Activated CD4-positive, CD25-positive, alpha-beta regulatory T cell treated with anti-CD3 and anti-CD28 coated beads, Interleukin-2, amount 50 U/mL, for 72 hours (primary cell): Measurements from ENCODE around the gene SF3B6.
A peak's percentile ranks its signal among the peaks of the same experiment; 100 is the strongest.
"Not testable (repeated sequence)": the region's sequence is repeated elsewhere in the genome, so short reads cannot be mapped to it uniquely, and the experiment has no call there.

Experiments used
- DNase-seq: peaks from one replicate; pipeline ENCODE4 v3.0.0; 2021

The SF3B6 gene, protein sequence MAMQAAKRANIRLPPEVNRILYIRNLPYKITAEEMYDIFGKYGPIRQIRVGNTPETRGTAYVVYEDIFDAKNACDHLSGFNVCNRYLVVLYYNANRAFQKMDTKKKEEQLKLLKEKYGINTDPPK

DNA sequence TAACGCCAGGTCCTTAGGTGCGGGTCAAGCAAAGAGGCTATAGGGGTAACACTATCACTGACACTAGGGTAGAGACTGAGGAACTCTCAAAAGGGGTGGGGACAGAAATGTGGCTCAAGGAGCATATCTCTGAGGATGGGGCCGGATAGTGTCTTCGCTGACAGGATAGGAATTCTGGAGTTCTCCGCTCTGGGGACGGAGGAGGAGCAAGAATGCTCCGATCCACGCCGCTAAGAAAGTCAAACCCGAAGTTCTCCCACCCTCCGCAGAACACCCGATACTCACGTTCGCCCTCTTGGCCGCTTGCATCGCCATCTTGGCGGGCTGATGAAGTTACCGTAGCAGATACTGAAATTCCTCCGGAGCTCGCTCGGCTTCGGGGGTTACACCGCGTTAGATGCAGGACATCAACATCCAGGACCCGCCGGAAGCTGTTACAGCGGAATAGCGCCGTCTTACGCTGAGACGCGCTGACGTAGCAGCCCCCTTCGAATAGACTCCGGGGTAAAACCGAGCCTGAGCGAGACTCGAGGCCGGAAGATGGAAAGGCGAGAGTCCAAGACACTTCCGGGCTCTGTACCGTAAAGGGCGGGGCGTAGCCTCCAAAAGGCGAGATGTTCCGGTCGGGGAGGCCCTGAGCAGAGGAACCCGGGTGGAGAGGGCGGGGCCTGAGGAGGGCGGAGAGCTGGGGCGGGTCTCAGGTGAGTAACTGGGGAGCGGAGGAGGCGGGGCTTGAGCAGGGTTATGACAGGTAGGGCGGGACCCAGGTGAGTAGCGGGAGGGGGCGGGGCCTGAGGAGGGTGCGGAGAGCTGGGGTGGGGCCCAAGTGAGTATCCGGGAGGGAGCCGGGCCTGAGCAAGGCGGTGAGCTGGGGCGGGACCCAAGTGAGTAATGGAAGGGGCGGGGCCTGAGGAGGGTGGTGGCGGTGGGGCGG lies at the start of gene SF3B6:
Gene SF3B6, minus strand, starts transcription at position 412 of the 934 bp plus-strand sequence. Its CDS starts 97 bp downstream, at position 315.
- peak; percentile 99 for DNase-seq

DNA sequence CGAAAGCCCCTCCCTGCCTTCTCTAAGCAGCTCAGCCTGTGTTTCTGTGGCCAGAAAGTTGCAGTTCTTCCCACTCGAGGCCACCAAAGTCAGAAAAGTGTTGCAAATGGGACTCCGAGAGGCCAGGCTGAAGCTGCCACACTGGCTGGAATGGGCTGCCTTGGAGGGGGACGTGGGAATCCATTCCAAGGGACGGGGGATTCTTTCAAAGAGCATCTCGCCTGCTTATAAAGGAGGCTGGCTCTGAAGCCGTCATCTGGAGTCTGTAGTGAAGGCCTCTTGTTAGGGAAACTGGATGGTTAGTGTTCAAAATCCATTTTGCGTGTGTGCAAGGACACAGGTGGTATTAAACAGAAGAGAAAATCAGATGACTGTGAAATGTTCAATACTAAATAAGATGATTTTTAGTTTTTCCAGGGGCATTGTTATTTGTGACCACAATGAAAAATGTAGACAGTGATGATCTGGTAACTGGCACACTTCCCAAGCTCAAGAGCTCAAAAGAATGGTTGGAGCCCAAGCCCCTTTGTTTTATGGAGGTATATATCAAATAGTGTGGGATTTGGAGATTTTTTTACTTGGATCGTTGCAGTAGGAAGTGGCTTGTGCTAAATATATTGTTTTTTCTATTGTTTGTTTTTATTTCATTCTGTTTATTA lies 47.9 kb upstream of the SF3B6 start:
- no peak for DNase-seq

DNA sequence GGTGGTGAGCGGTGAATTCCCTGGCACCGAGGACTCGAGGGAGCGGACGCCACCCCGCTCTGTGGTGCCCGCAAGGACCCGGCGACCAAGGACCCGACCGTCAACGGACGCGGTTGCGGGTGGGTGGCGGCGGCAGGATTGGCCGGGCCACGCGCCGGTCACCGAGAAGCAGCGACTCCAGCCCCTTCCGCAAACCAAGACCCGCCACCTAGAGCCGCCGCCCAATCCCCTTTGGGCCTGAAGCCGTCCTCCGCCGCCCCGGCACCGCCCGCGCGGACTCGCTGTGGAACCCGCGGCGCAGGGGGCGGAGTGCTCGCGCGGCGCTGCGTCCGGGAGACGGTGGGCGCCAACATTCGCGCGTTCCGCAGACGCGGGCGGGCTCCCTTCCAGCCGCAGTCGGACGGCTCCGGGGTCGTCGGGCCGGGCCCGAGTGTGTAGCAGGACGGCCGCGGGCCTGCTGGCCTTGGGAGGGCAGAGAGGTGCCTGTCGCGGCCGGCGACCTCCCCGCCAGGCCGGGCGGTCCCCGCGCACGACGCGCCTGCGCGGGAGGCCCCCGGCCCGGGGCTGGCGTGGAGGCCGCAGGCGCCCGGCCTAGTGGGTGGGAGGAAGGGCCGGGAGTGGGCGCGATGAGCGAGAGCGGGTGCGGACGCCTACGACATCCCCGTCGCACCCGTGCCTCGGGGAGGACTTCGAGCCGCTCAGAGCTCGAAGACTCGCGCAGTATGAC lies 47.2 kb upstream of the SF3B6 start, which contains the start of the genes FAM228B and PFN4:
Gene FAM228B, plus strand, starts transcription at position 275 of the 727 bp plus-strand sequence. CDS start 893 bp downstream, outside the sequence.
Gene PFN4, minus strand, starts transcription at position 140 of the 727 bp plus-strand sequence. CDS start 799 bp downstream, outside the sequence.
- DNase-seq = peak; percentile 67

DNA sequence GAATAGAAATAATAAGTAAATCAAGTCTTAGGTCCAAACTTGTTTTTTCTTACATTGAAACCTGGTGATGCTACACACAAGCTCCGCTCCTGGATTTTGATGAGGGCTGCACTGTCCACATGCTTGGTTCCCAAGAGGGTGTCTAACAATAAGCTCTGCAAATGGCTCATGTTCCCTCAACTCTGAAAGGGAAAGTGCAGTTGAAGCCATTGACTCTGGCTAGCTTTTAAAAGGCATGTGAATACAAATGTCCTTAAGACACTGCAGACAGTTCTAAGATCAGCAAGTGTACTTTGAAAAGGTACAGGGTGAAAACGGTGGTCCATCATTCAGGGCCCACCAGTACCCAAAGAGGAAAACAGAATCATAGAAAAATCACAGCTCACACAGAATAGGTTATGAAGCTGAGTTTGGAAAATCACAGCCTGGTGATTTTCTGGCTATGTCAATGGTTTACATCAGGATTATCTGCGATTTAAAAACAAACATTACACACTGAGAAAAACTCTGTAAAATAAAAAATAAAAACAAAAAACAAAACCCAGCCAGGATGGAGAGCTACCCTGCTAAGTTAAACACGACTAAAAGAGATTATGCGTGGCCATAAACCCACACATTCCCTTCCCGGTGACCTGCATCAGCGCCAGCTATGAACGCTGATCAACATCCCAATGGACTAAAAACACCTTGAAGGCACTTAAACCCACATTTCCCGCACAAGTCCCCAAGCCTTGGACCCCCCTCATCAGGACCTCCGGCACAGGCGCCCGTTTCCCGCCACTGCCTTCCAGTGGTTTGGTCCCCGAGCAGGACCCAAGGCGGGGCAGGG lies 46.5 kb upstream of the SF3B6 start:
- DNase-seq = no peak

DNA sequence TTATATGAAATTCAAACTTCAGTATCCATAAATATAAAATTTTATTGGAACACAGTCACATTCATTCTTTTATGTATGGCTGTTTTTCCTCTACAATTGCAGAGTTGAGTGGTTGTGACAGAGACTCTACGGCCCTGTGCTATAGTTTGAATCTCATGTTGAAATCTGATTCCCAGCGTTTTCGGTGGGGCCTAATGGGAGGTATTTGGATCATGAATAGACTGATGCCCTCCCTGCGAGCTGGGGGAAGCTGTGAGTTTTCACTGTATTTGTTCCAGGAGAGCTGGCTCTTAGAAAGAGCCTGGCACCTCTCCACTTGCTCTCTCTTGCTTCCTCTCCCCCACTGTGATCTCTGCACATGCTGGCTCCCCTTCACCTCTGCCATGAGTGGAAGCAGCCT lies 45.3 kb upstream of the SF3B6 start:
- DNase-seq = no peak

DNA sequence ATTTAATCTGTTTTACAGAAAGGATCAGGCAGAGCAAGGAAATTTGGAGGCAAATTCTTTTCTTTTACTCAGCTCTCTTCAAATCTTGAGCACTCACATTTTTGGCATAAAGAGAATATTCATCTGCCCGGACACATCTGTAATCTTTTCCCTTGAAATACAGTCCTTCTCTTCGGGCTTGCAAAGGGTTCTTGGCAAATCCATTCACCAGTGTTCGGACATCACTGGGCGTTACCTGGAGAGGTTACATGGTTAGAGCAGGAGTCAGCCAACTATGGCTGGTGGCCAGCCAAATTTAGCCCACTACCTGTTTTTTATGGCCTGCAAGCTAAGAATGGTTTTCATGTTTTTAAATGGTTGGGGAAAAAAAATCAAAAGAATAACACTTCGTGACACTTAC lies 44.9 kb upstream of the SF3B6 start:
- DNase-seq = no peak

DNA sequence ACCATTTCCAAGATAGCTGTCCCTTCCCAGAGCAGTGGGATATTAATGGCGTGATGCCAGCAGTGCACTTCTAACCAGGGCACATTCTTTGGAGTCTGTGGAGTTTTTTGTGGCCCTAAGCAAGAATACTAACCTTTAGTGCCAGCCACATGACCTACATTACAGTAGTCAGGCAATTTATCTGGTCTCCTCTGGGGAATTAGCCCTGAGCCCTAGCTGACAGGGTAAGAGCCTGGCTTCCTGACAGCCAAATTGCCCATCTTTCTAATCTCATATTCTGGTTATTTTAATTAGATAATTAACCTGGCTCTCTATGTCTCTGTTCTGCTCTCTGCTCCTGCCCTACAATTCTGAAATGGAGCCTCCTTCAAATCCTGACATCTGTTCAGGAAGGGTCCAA lies 41.8 kb upstream of the SF3B6 start:
- DNase-seq = no peak

DNA sequence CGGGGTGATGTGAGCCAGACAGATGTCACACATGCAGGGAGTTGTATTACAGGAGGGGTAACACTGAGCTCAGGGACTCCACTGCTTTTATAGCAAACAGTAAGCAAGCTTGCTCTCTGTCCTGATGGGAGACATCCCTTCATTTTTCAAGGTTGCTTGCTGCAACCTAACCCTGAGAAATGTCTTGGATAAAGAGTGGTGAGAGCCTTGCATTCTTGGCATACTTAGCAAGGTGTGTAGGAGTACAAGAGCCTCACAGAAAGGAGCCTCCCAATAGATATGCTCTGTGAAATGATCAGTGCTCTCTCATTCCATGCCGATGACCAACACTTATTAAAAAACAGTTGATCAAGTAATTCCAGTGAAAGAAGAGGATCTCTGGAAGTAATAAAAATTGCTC lies 38.9 kb upstream of the SF3B6 start:
- no peak for DNase-seq

DNA sequence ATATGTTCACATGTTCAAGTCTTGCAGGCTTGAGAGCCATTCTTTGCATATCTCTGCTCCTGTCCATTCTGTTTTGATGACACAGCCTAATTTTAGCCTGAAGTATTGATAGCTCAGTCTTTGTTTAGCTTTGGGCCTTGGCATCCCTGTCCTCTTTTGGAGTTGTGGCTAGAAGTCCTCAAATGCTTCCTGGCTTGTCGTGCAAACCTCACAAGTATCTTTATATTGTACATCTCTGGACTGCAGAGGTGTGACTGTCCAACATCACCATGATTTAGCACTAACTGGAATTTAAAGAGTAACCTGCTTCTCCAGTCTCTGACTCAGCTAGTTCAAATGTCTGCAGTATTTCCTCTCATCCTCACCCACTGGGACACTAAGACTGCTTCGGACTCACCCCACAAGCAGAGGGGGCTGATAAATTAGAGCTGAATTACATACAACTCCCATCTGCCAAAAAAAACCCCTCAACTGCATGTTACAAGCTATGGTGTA lies 35.3 kb upstream of the SF3B6 start:
- no peak for DNase-seq

DNA sequence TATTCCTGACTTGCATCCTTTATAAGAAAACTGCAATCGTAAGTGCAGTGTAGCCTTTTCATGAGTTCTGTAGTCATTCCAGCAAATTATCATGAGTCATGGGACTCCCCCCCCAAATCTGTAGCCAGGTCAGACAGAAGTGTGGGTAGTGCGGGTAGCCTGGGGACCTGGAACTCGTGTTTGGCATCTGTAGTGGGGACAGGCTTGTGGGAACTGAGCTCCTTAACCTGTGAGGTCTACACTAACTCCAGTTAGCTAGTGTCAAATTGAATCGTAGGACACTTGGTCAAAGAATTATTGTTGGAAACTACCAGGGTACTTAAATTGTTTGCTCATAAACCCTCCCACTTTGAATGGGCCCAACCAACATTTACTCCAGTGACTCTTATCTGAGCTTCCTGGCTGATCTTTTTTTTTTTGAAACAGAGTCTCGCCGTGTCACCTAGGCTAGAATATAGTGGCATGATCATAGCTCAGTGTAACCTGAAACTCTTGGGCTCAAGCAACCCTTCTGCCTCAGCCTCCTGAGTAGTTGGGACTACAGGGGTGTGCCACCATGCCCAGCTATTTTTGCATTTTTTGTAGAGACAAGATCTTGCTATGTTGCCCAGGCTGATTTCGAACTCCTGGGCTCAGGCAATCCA lies 34.7 kb upstream of the SF3B6 start:
- no peak for DNase-seq

DNA sequence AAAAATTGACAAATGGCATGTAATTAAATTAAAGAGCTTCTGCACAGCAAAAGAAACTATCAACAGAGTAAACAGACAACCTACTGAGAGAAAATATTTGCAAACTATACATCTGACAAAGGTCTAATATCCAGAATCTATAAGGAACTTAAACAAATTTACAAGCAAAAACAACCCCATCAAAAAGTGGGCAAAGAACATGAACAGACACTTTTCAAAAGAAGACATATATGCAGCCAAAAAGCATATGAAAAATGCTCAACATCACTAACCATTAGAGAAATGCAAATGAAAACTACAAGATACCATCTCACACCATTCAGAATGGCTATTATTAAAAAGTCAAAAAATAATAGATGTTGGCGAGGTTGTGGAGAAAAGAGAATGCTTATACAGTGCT lies 33.3 kb upstream of the SF3B6 start:
- DNase-seq = not testable (repeated sequence)

DNA sequence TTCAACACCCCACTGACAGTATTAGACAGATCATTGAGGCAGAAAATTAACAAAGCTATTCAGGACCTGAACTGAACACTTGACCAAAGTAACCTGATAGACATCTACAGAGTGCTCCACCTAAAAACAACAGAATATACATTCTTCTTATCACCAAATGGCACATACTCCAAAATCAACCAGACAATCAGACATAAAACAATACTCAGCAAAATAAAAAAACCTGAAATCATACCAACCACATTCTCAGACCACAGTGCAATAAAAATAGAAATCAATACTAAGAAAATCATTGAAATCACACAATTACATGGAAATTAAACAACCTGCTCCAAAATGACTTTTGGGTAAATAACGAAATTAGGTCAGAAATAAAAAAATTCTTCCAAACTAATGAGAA lies 31.2 kb upstream of the SF3B6 start:
- no peak for DNase-seq

DNA sequence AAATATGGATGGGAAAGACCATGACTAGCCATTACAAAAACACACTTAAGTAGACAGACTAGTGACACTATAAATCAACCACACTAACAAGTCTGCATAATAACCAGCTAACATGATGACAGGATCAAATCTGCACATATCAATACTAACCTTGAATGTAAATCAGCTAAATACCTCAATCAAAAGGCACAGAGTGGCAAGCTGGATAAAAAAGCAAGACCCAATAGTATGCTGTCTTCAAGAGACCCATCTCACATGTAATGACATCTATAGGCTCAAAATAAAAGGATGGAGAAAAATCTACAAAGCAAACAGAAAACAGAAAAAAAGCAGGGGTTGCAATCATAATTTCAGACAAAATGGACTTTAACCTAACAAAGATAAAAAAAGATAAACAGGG lies 30.7 kb upstream of the SF3B6 start:
- no peak for DNase-seq

DNA sequence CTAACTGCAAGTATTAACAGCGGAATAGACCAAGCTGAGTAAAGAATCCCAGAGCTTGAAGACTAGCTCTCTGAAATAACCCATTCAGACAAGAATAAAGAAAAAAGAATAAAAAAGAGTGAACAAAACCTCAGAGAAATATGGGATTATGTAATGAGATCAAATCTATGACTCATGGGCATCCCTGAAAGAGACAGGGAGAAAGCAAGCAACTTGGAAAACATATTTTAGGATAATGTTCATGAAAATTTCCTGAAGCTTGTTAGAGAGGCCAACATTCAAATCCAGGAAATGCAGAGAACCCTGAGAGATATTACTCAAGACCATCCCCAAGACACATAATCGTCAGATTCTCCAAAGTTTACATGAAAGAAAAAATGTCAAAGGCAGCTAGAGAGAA lies 29.7 kb upstream of the SF3B6 start:
- DNase-seq = no peak

DNA sequence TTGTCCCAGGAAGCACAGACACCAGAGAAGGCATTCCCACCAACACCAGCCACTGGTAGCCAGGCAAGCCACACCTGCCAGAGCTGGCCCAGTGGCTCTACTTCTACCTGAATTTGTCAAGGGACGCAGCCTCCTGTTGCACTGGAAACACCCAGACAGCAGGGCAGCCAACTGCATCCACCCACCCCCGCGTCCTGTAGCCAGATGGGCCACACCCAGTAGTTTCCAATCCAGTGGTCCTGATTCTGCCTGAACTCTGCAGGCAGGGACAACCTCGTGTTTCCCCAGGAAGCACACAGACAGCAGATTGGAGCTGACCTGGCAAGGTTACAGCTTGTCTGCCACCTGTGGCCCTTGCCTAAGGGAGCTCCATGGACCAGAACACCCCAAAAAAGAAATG lies 28.8 kb upstream of the SF3B6 start:
- DNase-seq = no peak

DNA sequence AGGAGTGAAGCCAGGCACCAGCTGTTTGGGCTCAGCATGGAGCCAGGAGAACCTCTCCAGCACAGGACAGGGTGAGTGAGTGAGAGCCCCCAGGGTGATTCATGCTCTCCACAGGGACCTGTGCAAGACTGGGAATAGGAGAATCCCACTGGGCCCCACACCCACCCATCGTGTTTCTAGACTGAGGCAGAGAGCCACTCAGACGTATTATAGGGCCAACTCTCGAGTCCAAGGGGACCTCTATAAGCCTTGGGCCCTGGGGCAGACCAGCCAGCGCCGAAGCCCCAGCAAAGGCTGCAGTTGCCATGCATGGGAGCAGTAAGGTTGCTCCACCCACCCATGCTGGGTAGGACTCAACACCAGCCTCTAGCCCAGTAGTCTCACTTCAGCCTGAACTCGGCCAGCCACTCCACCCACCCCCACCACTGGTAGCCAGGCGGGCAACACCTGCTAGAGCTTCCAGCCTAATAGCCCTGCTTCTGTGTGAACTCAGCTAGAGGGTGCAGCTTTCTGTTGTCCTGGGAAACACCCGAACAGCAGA lies 28.1 kb upstream of the SF3B6 start:
- no peak for DNase-seq

DNA sequence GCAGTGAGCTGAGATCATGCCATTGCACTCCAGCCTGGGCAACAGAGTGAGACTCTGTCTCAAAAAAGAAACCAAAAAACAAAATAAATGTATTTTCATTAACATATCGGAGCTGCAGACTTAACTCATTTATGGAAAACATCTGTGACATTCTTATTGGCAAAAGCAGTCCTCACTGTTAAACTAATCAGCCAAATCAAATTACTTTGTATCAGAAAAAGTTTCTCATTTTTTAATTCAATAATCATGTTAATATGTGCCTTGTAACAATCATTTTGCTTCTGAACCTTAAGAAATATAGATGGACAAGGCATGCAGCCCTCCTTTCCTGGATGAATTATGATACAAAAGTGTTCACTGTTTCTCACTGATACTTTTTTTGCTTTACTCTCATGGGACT lies 26.6 kb upstream of the SF3B6 start:
- DNase-seq = no peak

DNA sequence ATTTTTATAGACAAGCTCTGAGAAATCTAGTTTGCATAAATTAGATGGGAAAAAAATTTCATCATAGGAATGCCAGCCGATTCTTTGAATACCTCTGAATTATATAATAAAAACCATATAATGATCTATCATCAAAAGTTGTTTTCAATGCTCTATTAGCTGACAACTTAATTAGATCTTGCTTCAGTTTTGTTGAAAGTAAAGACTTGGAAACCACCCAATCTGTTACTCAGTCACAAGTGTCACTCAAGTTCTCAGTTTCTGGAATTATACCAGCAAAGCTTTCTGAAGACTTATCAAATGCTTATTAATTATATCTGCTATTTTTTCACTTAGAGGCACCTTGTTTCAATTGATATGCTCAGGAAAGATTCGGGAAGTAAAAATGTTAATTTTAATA lies 25.9 kb upstream of the SF3B6 start:
- no peak for DNase-seq

DNA sequence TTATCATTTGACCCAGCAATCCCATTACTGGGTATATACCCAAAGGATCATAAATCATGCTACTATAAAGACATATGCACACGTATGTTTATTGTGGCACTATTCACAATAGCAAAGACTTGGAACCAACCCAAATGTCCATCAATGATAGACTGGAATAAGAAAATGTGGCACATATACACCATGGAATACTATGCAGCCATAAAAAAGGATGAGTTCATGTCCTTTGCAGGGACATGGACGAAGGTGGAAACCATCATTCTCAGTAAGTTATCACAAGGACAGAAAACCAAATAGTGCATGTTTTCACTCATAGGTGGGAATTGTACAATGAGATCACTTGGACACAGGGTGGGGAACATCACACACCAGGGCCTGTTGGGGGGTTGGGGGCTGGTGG lies 24.6 kb upstream of the SF3B6 start:
- not testable (repeated sequence) for DNase-seq

DNA sequence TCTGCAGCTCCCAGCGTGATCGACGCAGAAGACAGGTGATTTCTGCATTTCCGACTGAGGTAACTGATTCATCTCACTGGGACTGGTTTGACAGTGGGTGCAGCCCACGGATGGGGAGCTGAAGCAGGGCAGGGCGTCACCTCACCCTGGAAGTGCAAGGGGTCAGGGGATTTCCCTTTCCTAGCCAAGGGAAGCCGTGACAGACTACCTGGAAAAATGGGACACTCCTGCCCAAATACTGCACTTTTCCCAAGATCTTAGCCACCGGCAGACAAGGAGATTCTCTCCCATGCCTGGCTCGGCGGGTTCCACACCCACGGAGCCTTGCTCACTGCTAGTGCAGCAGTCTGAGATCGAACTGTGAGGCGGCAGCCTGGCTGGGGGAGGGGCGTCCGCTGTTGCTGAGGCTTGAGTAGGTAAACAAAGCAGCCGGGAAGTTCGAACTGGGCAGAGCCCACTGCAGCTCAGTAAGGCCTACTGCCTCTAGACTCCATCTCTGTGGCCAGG lies 19.1 kb upstream of the SF3B6 start:
- DNase-seq = not testable (repeated sequence)

DNA sequence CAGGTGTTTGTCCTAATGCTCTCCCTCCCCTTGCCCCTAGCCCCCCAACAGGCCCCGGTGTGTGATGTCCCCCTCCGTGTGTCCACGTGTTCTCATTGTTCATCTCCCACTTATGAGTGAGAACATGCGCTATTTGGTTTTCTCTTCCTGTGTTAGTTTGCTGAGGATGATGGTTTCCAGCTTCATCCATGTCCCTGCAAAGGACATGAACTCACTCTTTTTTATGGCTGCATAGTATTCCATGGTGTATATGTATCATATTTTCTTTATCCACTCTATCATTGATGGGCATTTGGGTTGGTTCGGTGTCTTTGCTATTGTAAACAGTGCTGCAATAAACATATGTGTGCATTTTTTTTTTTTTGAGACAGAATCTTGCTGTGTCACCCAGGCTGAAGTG lies 17.1 kb upstream of the SF3B6 start:
- not testable (repeated sequence) for DNase-seq
